ENCODE results near the gene MLLT1.

Gene MLLT1

DNA sequence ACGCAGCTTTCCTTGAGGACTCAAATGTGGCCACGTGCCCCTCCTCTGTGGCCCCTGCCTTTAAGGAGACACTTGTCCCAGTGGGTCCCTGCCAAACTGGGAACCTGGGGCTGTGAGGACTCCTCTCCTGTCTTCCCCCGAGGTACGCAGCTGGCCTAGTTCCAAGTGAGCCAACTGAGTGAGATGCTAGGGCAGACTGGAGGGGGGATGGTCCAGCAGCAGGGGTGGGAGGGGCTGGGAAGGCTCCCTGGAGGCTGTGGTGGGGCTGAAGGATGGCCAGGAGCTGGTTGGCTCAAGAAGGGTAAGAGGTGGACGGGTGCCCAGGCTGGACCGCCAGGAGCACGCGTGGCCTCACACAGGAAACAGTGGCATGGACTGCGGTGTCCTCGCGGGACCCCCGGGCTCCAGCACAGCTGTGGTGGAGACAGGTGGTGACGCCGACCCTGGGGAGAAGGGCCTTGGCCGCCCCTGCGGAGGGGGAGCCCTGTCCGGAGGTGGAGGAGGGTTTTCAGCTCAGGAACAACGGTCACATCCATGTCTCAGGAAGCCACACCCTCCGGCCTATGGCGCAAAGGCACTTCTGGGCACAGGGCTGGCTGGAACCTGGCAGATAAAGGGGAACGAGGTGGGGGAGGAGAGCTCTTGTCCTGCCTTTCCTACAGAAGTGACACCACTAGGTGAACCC, 45.8 kb downstream of the MLLT1 start:
- DNase-seq, result peak; percentile 23

DNA sequence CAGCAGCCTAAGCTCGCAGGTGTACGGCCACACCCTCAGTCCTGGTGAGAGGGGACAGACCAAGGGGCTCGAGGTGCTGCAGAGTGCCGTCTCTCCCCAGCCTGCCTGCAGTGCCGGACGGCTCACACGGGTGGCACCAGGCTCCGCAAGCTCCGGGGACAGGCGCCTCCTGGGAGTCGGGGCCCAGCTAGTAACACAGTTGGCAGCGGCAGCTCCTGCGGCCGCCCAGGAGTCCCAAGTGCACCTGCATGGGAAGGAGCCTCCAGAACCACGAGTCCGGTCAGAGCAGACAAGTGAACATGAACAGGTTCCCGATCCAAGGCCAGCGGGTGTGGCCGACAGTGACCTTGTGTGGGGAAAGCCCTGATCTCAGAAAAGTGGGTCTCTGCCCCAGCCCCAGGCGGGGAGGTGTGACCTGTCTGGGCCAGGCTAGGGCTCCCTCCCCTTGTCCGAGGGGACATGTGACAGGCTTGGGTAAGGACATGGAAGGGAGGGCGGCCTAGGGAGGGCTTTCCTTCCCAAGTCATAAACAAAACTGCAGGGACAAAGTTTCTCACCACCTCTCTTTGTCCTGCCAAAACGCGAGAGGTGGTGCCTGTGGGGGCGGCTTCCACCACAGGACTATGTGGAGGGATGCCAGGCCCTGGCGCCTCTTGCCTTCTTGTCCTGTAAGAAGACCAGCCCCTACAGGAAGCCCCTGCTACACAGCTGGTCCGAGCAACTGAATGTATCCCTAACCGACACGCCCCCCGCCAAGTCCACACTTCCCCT, 46.5 kb downstream of the MLLT1 start:
- DNase-seq, result no peak

DNA sequence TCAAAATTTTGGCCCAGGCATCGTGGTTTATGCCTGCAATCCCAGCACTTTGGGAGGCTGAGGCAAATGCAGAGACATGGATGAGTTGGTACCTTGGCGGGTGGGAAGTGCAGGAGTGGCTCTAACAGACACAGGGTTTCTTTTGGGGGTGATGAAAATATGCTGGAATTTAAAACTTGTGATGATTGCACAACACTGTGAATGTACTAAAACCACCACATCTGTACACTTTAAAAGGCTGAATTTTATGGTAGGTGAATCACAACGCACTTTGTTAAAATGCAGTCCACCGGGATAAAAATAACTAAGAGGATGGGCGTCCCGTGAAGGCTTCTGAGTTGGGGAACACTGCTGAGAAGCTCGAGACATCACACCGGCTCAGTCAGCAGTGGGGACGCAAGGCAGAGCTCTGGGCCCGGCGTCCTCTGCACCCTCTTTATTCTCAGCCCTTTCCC, 47.1 kb downstream of the MLLT1 start:
- DNase-seq, result peak; percentile 66

DNA sequence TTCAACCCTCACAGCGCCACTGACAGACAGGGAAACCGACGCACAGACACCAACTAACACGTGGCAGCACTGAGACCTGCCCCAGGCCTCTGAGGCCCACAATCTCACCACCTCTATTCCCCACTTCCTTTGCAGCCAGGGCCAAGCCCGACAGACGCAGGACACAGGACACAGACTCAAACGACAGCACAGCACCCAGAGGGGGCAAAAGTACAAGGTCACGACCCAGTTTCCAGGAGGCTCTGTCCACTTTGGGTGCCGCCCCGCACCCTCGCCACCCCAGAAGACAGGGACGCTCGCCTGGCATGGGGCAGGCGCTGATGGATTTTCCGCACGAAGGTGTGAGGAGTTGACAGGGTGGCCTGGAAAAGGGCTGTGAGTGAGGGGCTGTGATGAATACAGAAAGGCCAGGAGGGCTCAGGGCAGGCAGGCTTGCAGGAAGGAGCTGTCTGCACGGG, 48.8 kb downstream of the MLLT1 start:
- DNase-seq, result no peak

DNA sequence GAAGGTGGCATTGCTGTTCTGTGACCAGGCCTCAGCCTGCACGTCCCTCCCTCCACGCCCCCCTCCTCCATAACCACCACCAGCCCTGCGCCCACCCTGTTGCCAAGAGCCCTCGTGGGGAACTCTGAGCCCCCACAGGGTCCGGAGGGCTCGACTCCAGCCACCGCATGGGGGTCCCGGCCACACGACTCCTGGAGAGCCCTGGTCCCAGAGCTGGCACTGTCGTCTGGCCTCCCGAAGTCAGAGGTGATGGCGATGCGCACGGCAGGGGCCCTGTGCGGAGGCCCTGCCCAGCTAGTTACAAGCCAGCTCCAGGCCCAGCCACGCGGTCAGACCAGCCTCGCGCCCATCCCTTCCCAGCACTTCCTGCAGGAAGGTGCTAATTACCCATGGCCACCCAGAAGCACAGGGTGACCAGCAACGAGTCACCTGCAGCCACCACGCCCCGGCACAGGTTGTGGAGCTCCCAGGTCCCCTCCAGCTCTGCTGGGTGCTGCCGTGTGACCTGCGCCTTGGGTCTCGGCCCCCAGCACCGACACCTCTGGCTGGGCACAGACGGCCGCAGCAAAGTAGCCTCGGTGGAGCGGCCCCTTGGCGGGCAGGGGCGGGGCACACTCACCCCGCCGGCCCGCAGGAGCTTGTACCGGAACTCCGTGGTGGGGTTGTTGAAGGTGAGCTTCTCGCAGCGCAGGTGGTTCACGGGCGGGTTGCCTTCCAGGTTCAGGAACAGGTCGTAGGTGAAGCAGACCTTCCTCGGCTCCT, 49.6 kb downstream of the MLLT1 start:
- DNase-seq, result no peak

DNA sequence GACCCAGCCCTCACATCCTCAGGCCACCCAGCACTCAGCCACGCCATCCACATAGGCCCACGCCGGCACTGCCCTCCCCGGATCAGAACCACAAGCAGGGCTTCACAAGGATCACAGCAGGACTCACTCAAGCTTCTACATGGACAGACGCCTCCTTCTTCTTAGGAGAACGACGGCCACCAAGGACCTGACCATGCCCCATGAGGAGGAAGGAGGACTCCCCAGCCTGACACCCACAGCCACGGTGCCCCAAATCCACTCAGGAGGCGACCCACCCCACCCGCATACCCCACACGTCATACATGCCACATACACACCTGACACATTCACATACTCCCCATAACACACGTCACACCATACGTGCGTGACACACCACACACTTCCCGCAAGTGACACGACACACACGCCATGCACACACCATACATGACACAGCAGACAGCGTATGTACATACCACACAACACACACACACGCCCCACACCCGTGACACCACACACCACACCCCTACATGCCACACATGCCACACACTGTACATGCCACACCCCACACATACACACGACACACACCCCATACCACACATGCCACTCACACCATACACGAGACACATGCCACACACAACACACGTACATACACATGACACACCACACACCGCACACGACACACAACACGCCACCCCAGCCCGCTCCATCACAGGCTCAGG, 50.4 kb downstream of the MLLT1 start:
- no peak for DNase-seq

DNA sequence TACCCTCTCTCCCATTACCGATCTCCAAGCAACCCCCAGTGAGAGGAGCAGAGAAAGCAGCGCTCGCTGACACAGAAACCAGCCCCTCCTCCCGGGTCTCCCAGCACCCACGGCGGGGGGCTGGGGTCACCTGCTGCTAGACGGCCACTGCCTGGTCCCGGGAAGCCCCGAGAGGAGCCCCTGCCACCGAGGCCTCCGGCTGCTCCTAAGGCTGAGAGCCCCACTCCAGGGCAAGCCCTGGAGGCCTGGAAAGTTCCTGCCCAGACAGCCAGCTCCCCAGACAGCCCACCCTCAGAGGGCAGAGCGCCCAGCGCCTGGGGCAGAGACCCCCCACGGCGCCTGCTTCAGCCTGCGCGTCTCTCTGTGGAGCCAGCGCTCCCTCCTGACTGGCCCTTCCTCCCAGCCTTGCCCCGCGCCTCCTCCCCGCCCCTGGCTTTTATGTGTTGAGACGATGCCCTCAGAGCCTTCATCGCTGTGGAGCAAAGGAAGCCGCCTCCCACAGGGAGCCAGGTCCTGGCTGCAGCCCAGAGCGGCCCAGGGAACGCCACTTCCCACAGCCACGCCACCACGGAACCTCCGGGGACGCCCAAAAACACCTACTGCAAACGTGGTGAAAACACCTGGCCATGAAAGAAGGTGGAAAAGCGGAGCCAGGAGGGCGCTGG, 51.1 kb downstream of the MLLT1 start:
- DNase-seq, result no peak

DNA sequence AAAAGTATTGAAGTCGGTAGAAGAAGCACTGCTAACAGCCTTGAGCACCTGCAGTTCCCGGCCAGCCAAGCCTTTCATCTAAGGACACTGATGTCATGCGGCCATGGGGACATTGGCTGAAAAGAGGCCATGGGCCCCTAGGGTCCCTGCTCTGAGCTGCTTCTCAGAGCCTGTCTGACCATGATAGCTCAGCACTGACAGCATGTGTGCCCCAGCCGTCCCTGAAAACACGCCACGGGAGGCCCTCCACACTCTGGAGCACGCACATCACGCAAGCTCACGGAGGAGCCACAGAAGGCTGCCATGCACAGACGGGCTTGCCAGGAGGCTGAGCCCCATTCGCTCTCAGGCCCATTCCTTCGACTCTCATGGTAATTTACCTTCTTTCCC, 51.8 kb downstream of the MLLT1 start:
- no peak for DNase-seq

DNA sequence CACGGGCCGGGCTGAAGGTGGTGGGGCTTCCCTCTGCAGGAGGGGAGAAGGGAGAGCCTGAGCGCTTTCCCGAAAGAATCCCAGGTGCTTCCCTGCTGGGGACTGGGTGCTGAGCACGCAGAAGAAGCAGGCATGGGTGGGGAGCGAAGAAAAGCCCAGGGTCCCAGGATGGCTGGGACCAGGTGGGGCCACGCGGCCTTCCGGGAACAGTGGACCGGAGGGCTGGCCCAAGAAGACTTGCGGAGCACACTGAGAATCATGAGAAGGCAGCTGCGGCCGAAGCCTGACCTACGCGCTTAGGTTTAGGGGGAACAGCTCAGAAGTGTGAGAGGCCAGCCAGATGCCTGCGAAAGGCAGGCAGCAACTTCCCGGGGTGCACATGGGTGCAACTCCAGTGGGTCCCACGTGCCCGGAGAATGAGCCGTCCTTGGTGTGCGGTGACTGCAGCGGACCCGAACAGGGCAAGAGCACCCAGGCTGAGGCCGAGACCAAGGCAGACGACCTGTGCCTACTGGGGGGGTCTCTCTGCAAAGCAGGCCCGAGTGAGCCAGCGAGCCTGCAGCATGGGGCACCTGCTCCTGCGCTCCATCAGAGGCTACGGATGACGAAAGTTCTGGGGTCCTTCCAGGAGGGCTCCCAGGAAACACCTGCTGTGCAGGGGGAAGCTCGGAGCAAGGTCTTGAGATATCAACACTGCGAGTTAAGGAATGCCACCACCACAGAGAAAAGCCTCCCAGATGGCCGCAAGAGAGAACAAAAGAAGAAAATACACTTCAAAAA, 52.4 kb downstream of the MLLT1 start:
- no peak for DNase-seq

DNA sequence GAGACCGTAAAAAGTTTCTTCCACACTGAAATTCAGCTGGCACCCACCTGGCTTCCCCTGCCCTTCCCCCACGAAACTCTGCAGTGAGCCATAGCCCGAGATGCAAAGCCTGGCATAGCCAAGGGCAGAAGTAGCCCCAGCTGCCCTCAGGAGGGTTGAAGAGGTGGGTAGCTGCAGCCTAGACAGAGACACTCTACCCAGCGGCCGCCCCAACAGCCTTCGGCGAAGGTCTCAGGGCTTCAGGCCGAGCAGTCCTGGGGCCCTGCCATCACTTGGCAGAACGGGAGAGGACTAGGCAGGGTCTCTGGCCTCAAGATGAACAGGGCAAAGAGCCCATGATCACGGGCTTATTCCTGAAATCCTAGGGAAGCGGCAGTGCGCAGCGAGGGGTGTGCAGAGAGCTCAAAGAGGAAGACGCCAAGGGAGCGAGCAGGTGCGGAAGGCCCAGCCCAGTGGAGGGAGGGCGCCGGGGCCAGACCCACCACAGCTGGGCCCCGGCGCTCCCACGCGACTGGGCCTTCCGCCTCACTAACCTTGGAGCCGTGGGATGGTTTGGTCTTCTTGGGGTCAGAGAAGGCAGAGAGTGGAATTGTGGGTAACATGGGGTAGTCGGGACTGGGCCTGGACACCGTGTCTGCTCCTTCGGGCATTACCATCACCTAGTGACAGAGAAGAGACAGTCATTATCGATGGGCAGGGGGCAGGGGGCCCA, 53.2 kb downstream of the MLLT1 start:
- no peak for DNase-seq

DNA sequence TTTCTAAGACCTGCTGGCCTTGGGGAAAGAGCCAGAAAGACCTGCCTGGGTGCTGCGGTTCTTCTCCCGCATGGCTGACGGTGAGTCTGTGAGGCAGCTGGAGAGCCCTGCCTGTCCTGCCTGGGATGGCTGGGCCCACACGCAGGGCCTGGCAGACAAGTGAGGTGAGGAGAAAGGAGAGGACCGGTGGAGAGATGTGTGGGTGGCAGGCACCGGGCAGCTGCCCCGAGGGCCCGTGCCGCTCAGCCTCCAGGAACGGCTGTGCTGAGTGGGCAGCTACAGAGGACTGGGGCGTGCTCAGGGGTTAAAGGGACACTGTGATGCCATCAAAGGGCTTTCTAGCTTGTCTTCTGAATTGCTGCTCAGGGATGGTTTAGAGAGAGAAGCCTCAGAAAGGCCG, 53.8 kb downstream of the MLLT1 start:
- no peak for DNase-seq

DNA sequence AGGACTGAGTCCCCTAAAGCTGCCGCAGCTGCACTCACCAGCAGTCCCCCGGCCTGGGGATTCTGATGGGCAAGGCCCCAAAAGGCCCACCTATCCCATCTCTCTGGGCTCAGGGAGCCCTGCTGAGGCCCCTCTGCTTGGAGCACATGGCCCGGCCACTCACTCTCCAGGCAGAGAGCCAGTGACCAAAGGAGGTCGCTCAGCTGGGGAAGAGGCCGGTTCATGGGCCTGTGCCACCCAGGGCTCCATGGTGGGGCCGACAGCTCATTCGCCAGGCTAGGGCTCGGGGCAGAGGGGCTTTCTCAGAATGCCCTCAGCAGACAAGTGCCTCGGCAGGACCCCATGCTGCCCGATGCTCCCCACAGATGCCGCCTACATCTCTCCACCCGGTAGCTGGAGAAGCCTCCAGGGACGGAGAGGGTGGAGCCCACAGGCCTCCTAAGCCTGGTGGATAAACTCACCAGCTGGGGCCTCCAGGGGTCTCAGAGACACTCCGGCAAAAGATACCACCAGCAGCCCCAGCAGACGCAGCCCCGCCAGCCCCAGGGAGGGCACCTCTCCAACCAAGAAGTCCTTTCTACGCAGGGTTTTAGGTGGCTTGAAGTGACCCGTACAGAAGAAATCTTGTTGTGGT, 54.4 kb downstream of the MLLT1 start:
- no peak for DNase-seq

DNA sequence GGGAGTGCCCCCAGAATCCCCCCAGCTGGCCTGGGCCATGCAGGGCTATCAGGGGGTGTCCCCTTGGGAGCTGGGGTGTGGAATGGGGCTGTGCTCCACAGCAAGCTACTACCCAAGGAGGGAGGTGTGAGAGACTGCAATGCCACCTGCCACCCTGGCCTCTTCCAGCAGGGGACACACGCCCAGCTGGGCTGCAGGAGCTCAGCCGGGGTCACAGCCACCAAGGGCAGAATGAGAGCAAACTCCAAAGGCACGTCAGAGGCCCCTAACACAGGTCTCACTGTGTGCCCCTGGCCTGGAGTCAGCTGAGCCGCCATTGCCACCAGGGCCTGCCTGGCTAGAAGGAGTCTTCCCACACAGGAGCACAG, 55.5 kb downstream of the MLLT1 start:
- DNase-seq, result no peak

DNA sequence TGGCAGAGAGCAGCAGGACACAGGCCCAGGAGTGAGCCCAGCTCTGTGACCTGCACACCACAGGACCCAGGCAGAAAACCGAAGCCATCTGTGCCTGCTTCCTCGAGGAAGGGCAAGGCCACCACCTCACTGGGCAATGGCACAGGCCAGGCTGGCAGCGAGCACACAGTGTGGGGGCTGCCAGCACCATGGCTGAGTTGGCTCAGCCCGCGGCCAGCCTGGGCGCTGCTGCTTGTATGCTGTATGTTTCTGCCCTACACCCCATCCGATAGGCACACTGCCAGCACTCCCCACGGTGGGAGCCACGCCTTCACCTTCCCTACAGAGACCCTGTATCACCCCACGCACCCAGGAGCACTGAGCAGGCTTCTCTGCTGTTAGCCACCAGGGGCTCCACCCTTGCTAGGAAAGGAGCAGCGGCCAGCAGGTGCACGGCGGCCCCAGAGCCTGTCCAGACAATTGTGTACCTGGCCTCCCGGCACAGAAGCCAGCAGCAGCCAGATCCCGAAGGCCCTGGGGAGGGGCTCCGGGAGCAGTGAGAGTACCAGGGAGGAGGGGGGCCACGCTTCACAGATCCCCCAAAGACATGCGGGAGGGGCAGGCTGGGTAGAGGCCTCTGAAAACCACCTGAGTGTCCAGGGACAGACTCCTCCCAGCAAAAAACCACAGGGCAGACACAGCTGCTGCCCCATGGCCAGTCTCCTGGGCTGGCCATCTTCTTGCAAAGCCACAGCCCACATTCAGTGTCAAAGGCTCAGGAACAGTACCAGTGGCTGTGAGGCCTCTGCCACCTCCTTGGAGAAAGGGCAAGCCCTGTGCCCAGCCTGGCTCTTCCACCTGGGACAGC, 56.1 kb downstream of the MLLT1 start:
- DNase-seq, result no peak

DNA sequence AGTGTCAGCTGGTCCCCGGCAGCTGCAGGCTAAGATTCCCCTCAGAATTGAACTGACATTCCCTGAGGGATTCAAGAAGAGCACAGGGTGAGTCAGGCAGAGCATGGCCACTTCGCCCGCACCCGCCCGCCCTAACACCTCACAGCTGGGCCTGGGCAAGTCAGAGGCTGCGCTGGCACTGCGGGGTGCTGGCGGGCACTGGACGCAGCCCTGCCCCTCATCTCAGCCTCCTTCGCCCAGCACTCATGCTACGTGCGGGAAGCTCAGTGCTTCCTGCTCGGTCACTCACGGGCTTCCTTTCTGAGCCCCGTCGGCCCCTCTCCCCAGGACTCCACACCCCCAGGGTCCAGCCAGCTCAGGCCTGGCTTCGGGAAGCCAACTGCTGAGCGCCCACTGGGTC, 56.9 kb downstream of the MLLT1 start:
- no peak for DNase-seq

DNA sequence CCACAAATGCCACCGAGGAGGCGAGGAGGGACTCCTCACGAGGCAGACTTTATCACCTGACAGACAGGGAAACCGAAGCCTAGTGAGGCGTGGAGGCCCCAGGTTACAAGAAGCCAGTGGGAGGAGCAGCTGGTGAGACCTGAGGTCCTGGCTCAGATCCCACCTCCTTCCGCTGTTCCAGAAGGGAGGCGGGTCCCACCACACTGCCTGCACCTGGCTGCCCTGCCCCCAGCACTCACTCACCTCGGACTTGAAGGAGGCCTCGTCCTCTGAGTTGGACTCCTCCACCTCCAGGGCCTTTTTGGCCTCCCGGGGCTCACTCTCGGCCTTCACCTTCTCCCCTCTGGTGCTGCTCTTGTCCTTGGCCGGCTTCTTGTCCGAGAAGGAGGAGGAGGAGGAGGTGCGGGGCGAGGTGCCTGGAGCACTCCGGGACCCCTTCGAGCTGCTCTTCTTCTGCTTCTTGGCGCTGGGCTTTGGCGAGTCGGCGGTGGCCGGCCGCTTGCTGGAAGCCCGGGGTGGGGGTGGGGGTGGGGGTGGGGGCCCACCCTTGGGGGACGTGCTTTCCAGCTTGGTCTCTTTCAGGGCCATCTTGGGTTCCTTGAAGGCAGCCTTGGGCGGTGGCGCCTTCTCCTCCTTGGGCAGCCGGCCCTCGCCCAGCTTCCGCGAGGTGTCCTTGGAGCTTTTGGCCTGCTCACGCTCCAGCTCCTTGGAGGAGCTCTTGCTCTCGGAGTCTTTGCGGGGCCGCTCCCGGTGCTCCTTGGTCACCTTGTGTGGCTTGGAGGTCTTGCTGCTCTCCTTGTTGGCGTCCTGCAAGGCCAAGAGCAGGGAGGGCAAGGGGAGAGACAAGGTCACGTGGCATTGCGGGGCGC, 57.7 kb downstream of the MLLT1 start:
- no peak for DNase-seq

DNA sequence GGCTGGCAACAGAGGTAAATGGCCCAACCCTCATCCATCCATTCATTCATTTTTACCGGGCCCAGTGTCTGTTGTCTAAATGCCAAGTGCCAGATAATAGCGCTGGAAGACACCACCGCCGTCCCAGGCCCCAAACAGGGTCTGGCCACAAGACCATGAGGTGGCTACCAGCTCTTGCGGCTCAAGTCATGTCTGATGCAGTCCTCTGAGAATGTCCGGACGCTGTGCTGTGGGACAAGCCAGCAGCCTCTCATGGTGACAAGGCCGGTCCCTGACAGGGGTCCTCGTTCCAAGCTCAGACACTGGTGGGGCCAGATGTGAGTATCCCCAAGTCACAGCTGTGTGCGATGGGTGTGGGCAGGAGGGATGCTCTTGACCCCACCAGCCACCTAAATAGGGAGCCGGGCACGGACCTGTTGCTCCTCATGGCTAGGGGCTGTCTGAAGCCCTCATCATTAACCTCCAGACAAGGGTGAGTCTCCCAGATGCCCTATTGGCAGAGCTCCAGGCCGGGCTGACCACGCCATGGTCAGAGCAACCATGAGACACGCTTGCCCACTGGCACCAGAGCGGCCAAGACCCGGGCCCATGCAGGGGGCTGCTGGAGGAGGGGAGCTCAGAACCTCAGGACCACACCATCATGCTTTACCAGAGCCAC, 58.4 kb downstream of the MLLT1 start:
- no peak for DNase-seq
